ENCODE measurements around the gene ISYNA1. TPM values are rescaled to one million over a fixed set of nuclear protein-coding genes. Genes with fewer than 3 reads are reported as not detected.

ISYNA1 gene
- total and polyA plus RNA-seq, 2 of the 4 experiments (the other 2 are of a cell fraction): 3.4 to 24.7 TPM

- Histone ChIP-seq H2BK120ac (ENCODE audit: low read depth, low read length) (no peak overlapping the region), H3K27me3 (ENCODE audit: control insufficient read depth, insufficient read depth, low read length) (no peaks in the 10 kb centered on the region), H3K18ac (ENCODE audit: low read depth, low read length) (no peak overlapping the region), H4K91ac (ENCODE audit: insufficient read depth, low read depth, low read length) (no peak overlapping the region), H2AFZ (replicated peaks; ENCODE audit: low read length, poor library complexity) (no peak overlapping the region), H3K36me3 (ENCODE audit: control insufficient read depth, insufficient read depth, low read length) (peaks cover 51% of the 10 kb centered on the region), H3K9me1 (ENCODE audit: insufficient read depth, low read length) (peaks cover 27% of the 10 kb centered on the region), H2BK15ac (ENCODE audit: low read depth, low read length) (no peak overlapping the region), H3K14ac (replicated peaks; ENCODE audit: low read depth, low read length) (no peak overlapping the region), H3K79me1 (ENCODE audit: low read depth in 1 of 2, low read length in 2 of 2) (peaks cover 22 to 66% of the 10 kb centered on the region in 2 experiments), H3K56ac (ENCODE audit: extremely low read depth, insufficient read depth, low read length) (no peak overlapping the region), H4K8ac (ENCODE audit: low read depth in 2 of 2, low read length in 2 of 2) (no peak overlapping the region), H3K9ac (ENCODE audit: low read depth, low read length) (no peak overlapping the region), H4K20me1 (ENCODE audit: insufficient read depth, low read length) (peaks cover 62% of the 10 kb centered on the region), H3K4me1 (ENCODE audit: control insufficient read depth, insufficient read depth, low read length) (peaks cover 25% of the 10 kb centered on the region), H3K4me3 (ENCODE audit: insufficient read depth, low read depth, low read length) (no peak overlapping the region), H3K23ac (ENCODE audit: low read depth, low read length) (no peak overlapping the region), H3K9me3 (ENCODE audit: control insufficient read depth, insufficient read depth, low read length) (peaks cover 3% of the 10 kb centered on the region; the same call in 1 of the 2 replicates), H3K4ac (ENCODE audit: low read depth, low read length) (no peak overlapping the region), H2AK9ac (replicated peaks; ENCODE audit: low read depth, low read length, poor library complexity) (no peak overlapping the region), H3K4me2 (ENCODE audit: low read depth, low read length) (no peak overlapping the region), H4K5ac (ENCODE audit: low read depth, low read length) (no peak overlapping the region), H2AK5ac (ENCODE audit: low read depth, low read length) (no peak overlapping the region), H2BK20ac (ENCODE audit: low read depth, low read length) (no peak overlapping the region), H3K27ac (ENCODE audit: insufficient read depth, low read length) (no peak overlapping the region), H2BK5ac (ENCODE audit: low read depth, low read length, poor library complexity, severe bottlenecking) (no peak overlapping the region)
- intact Hi-C loops (cut with micrococcal nuclease) (loop anchor here (10.0 kb wide), 1 partner anchor 218 kb away; no protein-coding TSS in a partner anchor), dilution Hi-C loops (cut with HindIII; ENCODE audit: low sequenced_read_pairs, unreplicated experiment) (no loop called here), in situ Hi-C loops (cut with MboI; ENCODE audit: low sequenced_read_pairs) (loop anchor here (10.0 kb wide), 1 partner anchor 118 kb away; the partner anchor contains the start of gene UBA52)
- TF ChIP-seq CEBPB (IDR thresholded peaks at IDR 0.05; ENCODE audit: low read depth, low read length) (no peak), RCOR1 (IDR thresholded peaks at IDR 0.05; ENCODE audit: insufficient replicate concordance, low read length) (no peak), SMC3 (IDR thresholded peaks at IDR 0.05; ENCODE audit: low read depth, low read length) (no peak), MAZ (IDR thresholded peaks at IDR 0.05; ENCODE audit: borderline replicate concordance, low read depth, low read length) (no peak), NFE2L2 (IDR thresholded peaks at IDR 0.05; ENCODE audit: low read depth, low read length) (no peak), RFX5 (IDR thresholded peaks at IDR 0.05; ENCODE audit: low read depth, low read length) (no peak), MXI1 (IDR thresholded peaks at IDR 0.05; ENCODE audit: borderline replicate concordance, low read depth, low read length) (no peak), CHD1 (IDR thresholded peaks at IDR 0.05; ENCODE audit: low read depth, low read length) (no peak), FOS (IDR thresholded peaks at IDR 0.05; ENCODE audit: low read depth, low read length) (no peak), RAD21 (IDR thresholded peaks at IDR 0.05; ENCODE audit: low read length) (no peak), POLR2A (IDR thresholded peaks at IDR 0.05; ENCODE audit: low read depth, low read length) (no peak), CTCF (conservative IDR thresholded peaks at IDR 0.05; ENCODE audit: low read depth, low read length) (no peak), MAFK (IDR thresholded peaks at IDR 0.05; ENCODE audit: low read depth, low read length) (no peak)
- TF ChIP-seq, protein P1, sequence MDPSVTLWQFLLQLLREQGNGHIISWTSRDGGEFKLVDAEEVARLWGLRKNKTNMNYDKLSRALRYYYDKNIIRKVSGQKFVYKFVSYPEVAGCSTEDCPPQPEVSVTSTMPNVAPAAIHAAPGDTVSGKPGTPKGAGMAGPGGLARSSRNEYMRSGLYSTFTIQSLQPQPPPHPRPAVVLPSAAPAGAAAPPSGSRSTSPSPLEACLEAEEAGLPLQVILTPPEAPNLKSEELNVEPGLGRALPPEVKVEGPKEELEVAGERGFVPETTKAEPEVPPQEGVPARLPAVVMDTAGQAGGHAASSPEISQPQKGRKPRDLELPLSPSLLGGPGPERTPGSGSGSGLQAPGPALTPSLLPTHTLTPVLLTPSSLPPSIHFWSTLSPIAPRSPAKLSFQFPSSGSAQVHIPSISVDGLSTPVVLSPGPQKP (IDR thresholded peaks at IDR 0.05; ENCODE audit: borderline replicate concordance, low read depth, low read length): no peak
- TF ChIP-seq, protein P2, sequence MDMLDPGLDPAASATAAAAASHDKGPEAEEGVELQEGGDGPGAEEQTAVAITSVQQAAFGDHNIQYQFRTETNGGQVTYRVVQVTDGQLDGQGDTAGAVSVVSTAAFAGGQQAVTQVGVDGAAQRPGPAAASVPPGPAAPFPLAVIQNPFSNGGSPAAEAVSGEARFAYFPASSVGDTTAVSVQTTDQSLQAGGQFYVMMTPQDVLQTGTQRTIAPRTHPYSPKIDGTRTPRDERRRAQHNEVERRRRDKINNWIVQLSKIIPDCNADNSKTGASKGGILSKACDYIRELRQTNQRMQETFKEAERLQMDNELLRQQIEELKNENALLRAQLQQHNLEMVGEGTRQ (IDR thresholded peaks at IDR 0.05; ENCODE audit: low read depth, low read length): no peak
- no peak for DNase-seq
- ChIA-PET POLR2A (ENCODE audit: unreplicated experiment) (interaction anchor here (0.5 kb wide), 1 partner anchor 340 kb away, joined by 3 read pairs; no protein-coding TSS in a partner anchor), CTCF (interaction anchor here (0.6 to 1.0 kb wide), 4 partner anchors 12 to 463 kb away, joined by 3 to 4 read pairs (median 4); partner anchors contain the start of gene DDX49)
- BruUV-seq (replicated peaks): no TSS peak
- 90% methylated on average over 2 of the region's 9 CpGs; no CpG with 5 or more reads in 1 of the 2 experiments for WGBS, 2 experiments (ENCODE audit: extremely low coverage in 2 of 2, insufficient read length in 1 of 2)
- no peak for ATAC-seq (ENCODE audit: low read depth)
Observed at GRCh38 chr19:18456974-18457373, 19.0 kb upstream of the ISYNA1 start.
